Left lung (tissue), 14 donors: ENCODE results near the gene ZBTB25. TPM values are rescaled to one million over a fixed set of nuclear protein-coding genes. Genes with fewer than 3 reads are reported as not detected.

Experiments
- ATAC-seq: fragments of 200-7000 bp; cut with Tn5 transposase; one replicate; pipeline ENCODE4 v1.9.1; 2020; ENCODE audit warnings: moderate library complexity
- DNase-seq, 4 donors: peaks; one replicate each; pipeline ENCODE4 v3.0.0-alpha.2; 2013 to 2020
- H3K27ac ChIP-seq, 2 donors: fragments of 200-600 bp; sonication (generic) in 1 of 2; one replicate each; pipeline versions ENCODE4 v1.5.0 to v1.8.0; 2020 to 2021
- H3K27me3 ChIP-seq, 2 donors: fragments of 200-600 bp; sonication (generic) in 1 of 2; one replicate each; pipeline versions ENCODE4 v1.5.0 to v1.8.0; 2020 to 2021
- H3K36me3 ChIP-seq, 2 donors: fragments of 200-600 bp; sonication (generic) in 1 of 2; one replicate each; pipeline versions ENCODE4 v1.5.0 to v1.8.0; 2020 to 2021
- H3K4me1 ChIP-seq, 2 donors: fragments of 200-600 bp; one replicate each; pipeline ENCODE4 v1.8.0; 2021
- H3K4me3 ChIP-seq, 2 donors: fragments of 200-600 bp; sonication (generic) in 1 of 2; one replicate each; pipeline versions ENCODE4 v1.5.0 to v1.8.0; 2020 to 2021; ENCODE audit warnings: mild to moderate bottlenecking in 1 of 2
- H3K9me3 ChIP-seq, 2 donors: fragments of 200-600 bp; sonication (generic) in 1 of 2; one replicate each; pipeline versions ENCODE4 v1.5.0 to v1.8.0; 2020 to 2021
- CTCF ChIP-seq, 2 donors: fragments of 200-600 bp; sonication (generic) in 1 of 2; IDR thresholded peaks; one replicate each; pipeline versions ENCODE4 v1.5.0 to v1.8.0; 2021; ENCODE audit warnings: antibody characterized with exemption in 2 of 2
- intact Hi-C, 2 donors: fragments of 100-400 bp; cut with DNase I; formaldehyde crosslinking; loops; one replicate each; pipeline versions ENCODE4 v1.11.2 to v1.14.2; 2022
- long read RNA-seq, 12 donors: library from polyadenylated mRNA in 2 of 12; unstranded in 2 of 12; transcript quantifications; one replicate each; pipeline ENCODE4 v2.0.0 and lab custom pipeline, GENCODE V29; 2019 to 2026
- polyA plus RNA-seq, 6 donors: library from polyadenylated mRNA; unstranded; fragments of 120-200 nt; gene quantifications; one replicate each; pipeline ENCODE4 v1.2.1, GENCODE V29; 2013; ENCODE audit not compliant: insufficient read length in 6 of 6
- total RNA-seq, 2 donors: library from RNA; stranded (reverse); fragmentation: NEBNext Ultra II Directional; extraction: Animal tissue kit (Norgen Biotek cat#: 25700); gene quantifications; one replicate each; pipeline ENCODE4 v1.2.1, GENCODE V29; 2021
- donor health status: DM: no; HTN: yes; CAD: no.
- donor health status: DM: no; HTN: no; CAD: no.

The ZBTB25 gene
- total RNA-seq, result 10 to 100 TPM; 10.1 to 11.2 TPM
- polyA plus RNA-seq, result 10 to 100 TPM; 12.9 to 18.5 (median 15.0) TPM
- long read RNA-seq, donor 1, full-length matches to known transcripts, result 3 of 20 reads
- long read RNA-seq, donor 1, partial matches to known transcripts, result 17 of 20 reads
- long read RNA-seq, donor 1, other reads (novel, unspliced or antisense), result 0 of 20 reads
- long read RNA-seq, donor 2, full-length matches to known transcripts, result 1 of 1 reads
- long read RNA-seq, donor 2, partial matches to known transcripts, result 0 of 1 reads
- long read RNA-seq, donor 2, other reads (novel, unspliced or antisense), result 0 of 1 reads
- long read RNA-seq, donor 3, full-length matches to known transcripts, result 1 of 1 reads
- long read RNA-seq, donor 3, partial matches to known transcripts, result 0 of 1 reads
- long read RNA-seq, donor 3, other reads (novel, unspliced or antisense), result 0 of 1 reads
- long read RNA-seq, donor 4, partial matches to known transcripts, result 1 of 2 reads
- long read RNA-seq, donor 4, other reads (novel, unspliced or antisense), result 1 of 2 reads
- long read RNA-seq, donor 5, full-length matches to known transcripts, result 1 of 7 reads
- long read RNA-seq, donor 5, partial matches to known transcripts, result 6 of 7 reads
- long read RNA-seq, donor 5, other reads (novel, unspliced or antisense), result 0 of 7 reads
- long read RNA-seq, donor 6, full-length matches to known transcripts, result 2 of 2 reads
- long read RNA-seq, donor 6, partial matches to known transcripts, result 0 of 2 reads
- long read RNA-seq, donor 6, other reads (novel, unspliced or antisense), result 0 of 2 reads
- long read RNA-seq, donor 7, partial matches to known transcripts, result 5 of 5 reads
- long read RNA-seq, donor 7, other reads (novel, unspliced or antisense), result 0 of 5 reads
- long read RNA-seq, donor 8, full-length matches to known transcripts, result 3 of 10 reads
- long read RNA-seq, donor 8, partial matches to known transcripts, result 7 of 10 reads
- long read RNA-seq, donor 8, other reads (novel, unspliced or antisense), result 0 of 10 reads
- long read RNA-seq, donor 9, result 0 reads
- long read RNA-seq, donor 10, full-length matches to known transcripts, result 1 of 9 reads
- long read RNA-seq, donor 10, partial matches to known transcripts, result 0 of 9 reads
- long read RNA-seq, donor 10, other reads (novel, unspliced or antisense), result 8 of 9 reads
- long read RNA-seq, donor 11, full-length matches to known transcripts, result 2 of 2 reads
- long read RNA-seq, donor 11, partial matches to known transcripts, result 0 of 2 reads
- long read RNA-seq, donor 11, other reads (novel, unspliced or antisense), result 0 of 2 reads
- long read RNA-seq, donor 12, full-length matches to known transcripts, result 1 of 1 reads
- long read RNA-seq, donor 12, partial matches to known transcripts, result 0 of 1 reads
- long read RNA-seq, donor 12, other reads (novel, unspliced or antisense), result 0 of 1 reads

- Histone ChIP-seq H3K36me3 (no peaks in the 10 kb centered on the region), H3K27ac (peak within 1 kb of the TSS; percentile 100), H3K9me3 (no peaks in the 10 kb centered on the region), H3K27me3 (no peaks in the 10 kb centered on the region), H3K4me3 (peak within 1 kb of the TSS; percentile 86), H3K4me1 (peaks cover 36 to 70% of the 10 kb centered on the region in 2 donors)
- intact Hi-C loops, result no loop called here
- no peak for TF ChIP-seq CTCF (IDR thresholded peaks at IDR 0.05)
- ATAC-seq (peak; percentile 75), DNase-seq (peak; percentile 88 to 97 (median 95))
Measured at GRCh38 chr14:64503434-64504309, at the start of gene ZBTB25. TSS of gene ZBTB25 (minus strand) at chr14:64503838. CDS start at chr14:64490533, 13,305 bp downstream.

GRCh38 chr14:64550621-64551333, 47.1 kb upstream of the ZBTB25 start:
- Histone ChIP-seq H3K9me3 (no peaks in the 10 kb centered on the region), H3K36me3 (no peaks in the 10 kb centered on the region), H3K4me1 (peaks cover 0 to 13% of the 10 kb centered on the region in 2 donors), H3K27ac (no peak overlapping the region), H3K4me3 (no peak overlapping the region), H3K27me3 (peaks cover 11 to 37% of the 10 kb centered on the region in 2 donors)
- intact Hi-C loops, result no loop called here
- DNase-seq (no peak), ATAC-seq (no peak)
- TF ChIP-seq CTCF (IDR thresholded peaks at IDR 0.05), result no peak

GRCh38 chr14:64549791-64550620, 46.4 kb upstream of the ZBTB25 start, which contains the start of gene PPP1R36:
TSS of gene PPP1R36 (plus strand) at chr14:64549961. CDS start at chr14:64549998, 37 bp downstream.
- DNase-seq (peak in 1 of 4 donors; percentile 89), ATAC-seq (peak; percentile 98)
- peak in 1 of 2 donors; percentile 7 for TF ChIP-seq CTCF (IDR thresholded peaks at IDR 0.05)
- intact Hi-C loops, result loop anchor here in 1 of 2 donors (10.0 kb wide), 1 partner anchor 85 kb away; no protein-coding TSS in a partner anchor
- Histone ChIP-seq H3K27ac (no peak within 1 kb of the TSS), H3K4me1 (peaks cover 0 to 13% of the 10 kb centered on the region in 2 donors), H3K4me3 (peak within 1 kb of the TSS; percentile 10 to 29), H3K9me3 (no peaks in the 10 kb centered on the region), H3K27me3 (peaks cover 11 to 37% of the 10 kb centered on the region in 2 donors), H3K36me3 (no peaks in the 10 kb centered on the region)
